ENCODE measurements around the gene TBC1D22A.

GRCh38 chr22:46858181-46858771 is 95.8 kb downstream of the TBC1D22A start:
- TF ChIP-seq CTCF (IDR thresholded peaks at IDR 0.05; ENCODE audit: low read length) (no peak), EZH2 (optimal IDR thresholded peaks at IDR 0.05; ENCODE audit: low read depth, low read length) (no peak)
